Suprapubic skin (tissue), 4 donors: ENCODE measurements around the gene CCDC159. TPM values are rescaled to one million over a fixed set of nuclear protein-coding genes. Genes with fewer than 3 reads are reported as not detected.

ENCODE experiments used
- DNase-seq, 2 donors: peaks; one replicate each; pipeline ENCODE4 v3.0.0-alpha.2; 2019; ENCODE audit warnings: low spot score in 2 of 2
- H3K27ac ChIP-seq: fragments of 200-600 bp; sonication (generic); one replicate; pipeline ENCODE4 v1.5.1; 2019
- H3K27me3 ChIP-seq: fragments of 200-600 bp; sonication (generic); one replicate; pipeline ENCODE4 v1.5.1; 2019
- H3K36me3 ChIP-seq: fragments of 200-600 bp; sonication (generic); one replicate; pipeline ENCODE4 v1.5.1; 2019
- H3K4me1 ChIP-seq: fragments of 200-600 bp; sonication (generic); one replicate; pipeline ENCODE4 v1.5.1; 2019
- H3K4me3 ChIP-seq: fragments of 200-600 bp; sonication (generic); one replicate; pipeline ENCODE4 v1.5.1; 2019; ENCODE audit warnings: mild to moderate bottlenecking
- H3K9me3 ChIP-seq: fragments of 200-600 bp; sonication (generic); one replicate; pipeline ENCODE4 v1.5.1; 2019
- CTCF ChIP-seq, 2 donors: fragments of 200-600 bp in 1 of 2; fragments of 450-650 bp in 1 of 2; sonication (generic) in 1 of 2; IDR thresholded peaks; one replicate each; pipeline ENCODE4 v1.5.1; 2016 to 2019; ENCODE audit warnings: antibody characterized with exemption in 2 of 2, mild to moderate bottlenecking in 1 of 2, moderate library complexity in 1 of 2
- EP300 ChIP-seq: sonication (generic); formaldehyde crosslinking; IDR thresholded peaks from one replicate; pipeline ENCODE4 v1.6.1; 2017; ENCODE audit warnings: antibody characterized with exemption
- POLR2A ChIP-seq, 2 donors: fragments of 450-650 bp; IDR thresholded peaks; one replicate each; pipeline ENCODE4 v1.6.1; 2017; ENCODE audit warnings: antibody characterized with exemption in 2 of 2, mild to moderate bottlenecking in 2 of 2, moderate library complexity in 2 of 2
- POLR2AphosphoS5 ChIP-seq, 3 donors: sonication (generic); formaldehyde crosslinking; IDR thresholded peaks; one replicate each; pipeline ENCODE4 v1.6.1; 2017; ENCODE audit warnings: antibody characterized with exemption in 3 of 3
- WGBS: methylation state at CpG from one replicate; pipeline ENCODE4 v1.1.5; 2018; 5-methylcytosine and 5-hydroxymethylcytosine counted together
- total RNA-seq, 4 donors: library from RNA; depleted of rRNA; stranded (reverse); fragments of >200 nt; gene quantifications; one replicate each; pipeline ENCODE4 v1.1.0, GENCODE V29; 2016

CCDC159 gene
- total RNA-seq, 4 donors from 2014 or later = 8.0 to 58.3 (median 14.3) TPM

GRCh38 chr19:11401808-11402543 lies 55.7 kb downstream of the CCDC159 start:
- Histone ChIP-seq H3K4me3 (no peak overlapping the region), H3K4me1 (peaks cover 8% of the 10 kb centered on the region), H3K27ac (no peak overlapping the region), H3K9me3 (no peaks in the 10 kb centered on the region), H3K27me3 (peaks cover 8% of the 10 kb centered on the region), H3K36me3 (no peaks in the 10 kb centered on the region)
- TF ChIP-seq POLR2A (IDR thresholded peaks at IDR 0.05) (no peak), EP300 (no peak), POLR2AphosphoS5 (IDR thresholded peaks at IDR 0.05) (no peak), CTCF (IDR thresholded peaks at IDR 0.05) (no peak)
- no peak for DNase-seq
- 66% methylated on average over 6 of the region's 9 CpGs for WGBS

Other genes with a start within 250 kb of the CCDC159 start
- gene SPC24, start 190.7 kb upstream of the CCDC159 start, total RNA-seq = 1 to 10 TPM; 1.8 to 4.0 (median 3.7) TPM
- 10 to 100 TPM; 42.5 to 75.5 (median 65.1) TPM for gene KANK2, start 149.0 kb upstream of the CCDC159 start, total RNA-seq
- not detected for gene ANGPTL8, start 106.9 kb upstream of the CCDC159 start, total RNA-seq
- 100 to 1,000 TPM in 2 of 4 donors, 10 to 100 TPM in 2; 69.7 to 188 (median 98.3) TPM for gene DOCK6, start 84.0 kb upstream of the CCDC159 start, total RNA-seq
- gene TSPAN16, start 50.4 kb upstream of the CCDC159 start, total RNA-seq = not detected
- 100 to 1,000 TPM in 2 of 4 donors, 10 to 100 TPM in 2; 68.7 to 132 (median 98.3) TPM for gene RAB3D, start 6.9 kb upstream of the CCDC159 start, total RNA-seq
- 100 to 1,000 TPM; 202 to 245 (median 207) TPM for gene TMEM205, start 251 bp upstream of the CCDC159 start, total RNA-seq
- gene PLPPR2, start 8.9 kb downstream of the CCDC159 start, total RNA-seq = 10 to 100 TPM; 18.9 to 32.1 (median 22.5) TPM
- gene SWSAP1, start 28.1 kb downstream of the CCDC159 start, total RNA-seq = 1 to 10 TPM; 1.6 to 3.7 (median 2.6) TPM
- gene EPOR, start 37.8 kb downstream of the CCDC159 start, total RNA-seq = 1 to 10 TPM; 1.2 to 5.1 (median 2.9) TPM
- 1 to 10 TPM; 1.4 to 4.3 (median 3.5) TPM for gene RGL3, start 72.8 kb downstream of the CCDC159 start, total RNA-seq
- gene ODAD3, start 88.6 kb downstream of the CCDC159 start, total RNA-seq = 1 to 10 TPM in 1 of 4 donors, under 1 TPM in 2, not detected in 1; 0.23 to 1.0 (median 0.48) TPM
- 100 to 1,000 TPM; 119 to 164 (median 124) TPM for gene PRKCSH, start 89.1 kb downstream of the CCDC159 start, total RNA-seq
- not detected for gene ELAVL3, start 134.5 kb downstream of the CCDC159 start, total RNA-seq
- 10 to 100 TPM; 10.1 to 19.1 (median 11.8) TPM for gene ZNF653, start 159.3 kb downstream of the CCDC159 start, total RNA-seq
- 10 to 100 TPM; 40.4 to 65.7 (median 57.8) TPM for gene ECSIT, start 182.6 kb downstream of the CCDC159 start, total RNA-seq
- gene CNN1, start 192.3 kb downstream of the CCDC159 start, total RNA-seq = 10 to 100 TPM; 19.9 to 31.6 (median 24.2) TPM
- 10 to 100 TPM; 30.6 to 55.3 (median 41.1) TPM for gene ELOF1, start 212.7 kb downstream of the CCDC159 start, total RNA-seq
- gene ACP5, start 231.1 kb downstream of the CCDC159 start, total RNA-seq = 10 to 100 TPM; 18.0 to 40.1 (median 32.8) TPM